NCI-H1417 (cell line): ENCODE data around the gene NFATC1.
A peak's percentile ranks its signal among the peaks of the same experiment; 100 is the strongest.

Experiments used
- DNase-seq, 3 experiments: peaks; one replicate each; lab custom pipeline; 2025; lab: John Stamatoyannopoulos, UW

NFATC1 gene

DNA sequence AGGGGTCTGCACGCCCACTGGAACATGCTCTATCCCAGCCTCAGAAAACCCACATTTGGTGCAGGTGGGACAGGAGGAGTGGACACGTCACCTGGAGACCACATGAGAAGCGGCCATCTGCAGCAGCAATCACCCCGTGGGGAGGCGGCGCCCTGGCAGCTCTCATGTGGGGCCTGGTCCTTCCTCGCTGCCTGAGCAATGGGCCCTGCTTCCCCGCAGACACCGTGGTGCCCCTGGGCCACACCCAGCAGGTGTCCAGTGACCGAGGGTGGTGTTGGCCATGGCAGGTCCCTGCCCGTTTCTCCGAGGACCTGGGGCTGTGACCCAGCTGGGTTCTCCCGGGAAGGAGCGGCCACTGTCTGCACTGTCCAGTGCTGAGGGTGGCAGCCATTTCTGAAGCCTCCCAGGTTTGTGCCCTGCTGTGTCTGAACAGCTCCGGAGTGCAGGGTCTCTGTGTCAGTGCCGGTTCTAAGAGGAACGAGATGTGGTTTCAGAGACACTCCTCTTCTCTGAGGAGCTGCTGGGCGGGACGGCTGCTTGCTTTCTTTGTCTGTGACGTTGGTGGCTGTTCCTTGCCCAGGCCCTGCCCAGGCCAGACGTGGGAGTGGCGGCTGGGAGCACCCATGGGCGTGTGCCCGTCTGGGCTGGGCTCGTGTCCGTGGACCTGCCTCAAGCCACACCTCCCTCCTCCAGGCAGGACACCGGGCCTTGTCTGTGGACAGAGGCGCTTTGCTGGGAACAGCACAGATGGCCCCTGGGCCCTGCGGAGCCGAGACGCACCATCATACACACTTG is 44.8 kb downstream of the NFATC1 start:
- DNase-seq: no peak

DNA sequence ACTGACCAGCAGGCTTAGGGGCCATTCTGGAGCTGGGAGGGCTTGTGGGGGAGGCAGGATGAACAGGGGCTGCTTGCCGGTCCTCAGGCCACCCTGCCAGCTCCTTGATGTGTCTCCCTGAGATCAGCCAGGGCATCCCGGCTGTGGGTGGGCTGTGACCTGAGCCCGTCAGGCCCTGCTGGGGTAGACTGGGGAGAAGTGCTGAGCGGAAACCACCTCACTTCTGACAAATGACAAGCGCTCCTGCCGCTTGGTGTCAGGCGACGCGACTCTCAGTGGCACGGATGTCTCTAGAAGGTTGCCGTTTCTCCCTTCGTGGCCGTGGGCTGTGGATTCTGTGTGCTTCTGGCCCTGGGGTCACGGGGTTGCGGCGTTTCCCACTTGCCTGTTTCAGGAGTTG is 45.7 kb downstream of the NFATC1 start:
- no peak for DNase-seq

- no peak for DNase-seq
Measured at GRCh38 chr18:79442508-79443221, 46.9 kb downstream of the NFATC1 start.

GRCh38 chr18:79445221-79445620 is 49.5 kb downstream of the NFATC1 start:
- no peak for DNase-seq

DNA sequence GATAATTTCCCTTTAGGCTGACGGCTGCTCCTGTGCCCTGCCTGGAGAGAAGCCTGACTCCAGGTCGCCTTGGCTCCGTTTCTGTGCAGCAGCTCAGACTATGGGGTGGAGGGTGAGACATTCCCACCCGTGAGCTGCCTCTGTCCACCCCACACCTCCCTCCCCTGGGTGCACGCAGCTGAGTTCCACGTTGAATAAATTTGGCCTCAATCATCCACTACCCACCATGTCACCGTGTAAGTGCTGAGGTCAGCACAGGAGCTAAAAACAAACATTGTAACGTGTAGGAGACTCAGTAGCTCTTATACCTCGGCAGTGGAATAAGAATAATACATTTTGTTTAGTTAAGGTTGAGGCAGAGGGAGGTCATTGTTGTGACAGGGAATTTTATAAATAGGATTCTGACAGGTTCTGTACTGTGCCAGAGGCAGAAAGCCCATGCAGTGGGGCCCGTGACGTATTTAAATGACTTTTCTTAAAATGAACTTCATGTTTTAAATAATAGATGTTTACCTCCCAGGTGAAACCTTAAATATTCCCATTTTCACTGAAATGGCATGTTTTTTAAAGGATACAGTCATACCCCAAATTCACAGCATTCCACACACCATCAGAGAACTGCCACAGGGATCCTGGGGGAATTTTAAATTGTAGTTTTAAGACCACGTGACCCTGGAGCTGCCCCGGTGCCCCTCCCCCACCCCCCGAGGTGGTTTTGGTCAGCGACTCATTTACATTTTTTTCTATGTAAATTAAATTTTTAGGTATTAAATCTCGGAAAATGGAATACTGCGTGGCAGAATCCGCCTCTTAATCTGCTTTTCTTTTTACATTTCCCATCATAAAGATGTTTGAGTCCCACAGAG is 50.2 kb downstream of the NFATC1 start:
- peak in 1 of 3 experiments; percentile 49 for DNase-seq

- DNase-seq: no peak
Measured at GRCh38 chr18:79446931-79447330, 51.2 kb downstream of the NFATC1 start.

- DNase-seq: no peak
Measured at GRCh38 chr18:79447703-79448367, 52.1 kb downstream of the NFATC1 start.

DNA sequence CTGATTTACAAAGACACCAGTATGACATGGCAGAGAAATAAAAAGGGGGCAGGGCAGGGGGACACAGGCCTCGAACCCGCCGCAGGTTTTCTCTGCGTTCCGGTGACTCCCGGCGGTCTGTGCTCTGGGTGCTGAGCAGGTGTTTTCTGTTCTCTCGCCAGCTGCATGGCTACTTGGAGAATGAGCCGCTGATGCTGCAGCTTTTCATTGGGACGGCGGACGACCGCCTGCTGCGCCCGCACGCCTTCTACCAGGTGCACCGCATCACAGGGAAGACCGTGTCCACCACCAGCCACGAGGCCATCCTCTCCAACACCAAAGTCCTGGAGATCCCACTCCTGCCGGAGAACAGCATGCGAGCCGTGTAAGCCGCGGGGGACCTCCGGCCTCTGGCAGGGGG is 52.9 kb downstream of the NFATC1 start:
- DNase-seq: no peak

DNA sequence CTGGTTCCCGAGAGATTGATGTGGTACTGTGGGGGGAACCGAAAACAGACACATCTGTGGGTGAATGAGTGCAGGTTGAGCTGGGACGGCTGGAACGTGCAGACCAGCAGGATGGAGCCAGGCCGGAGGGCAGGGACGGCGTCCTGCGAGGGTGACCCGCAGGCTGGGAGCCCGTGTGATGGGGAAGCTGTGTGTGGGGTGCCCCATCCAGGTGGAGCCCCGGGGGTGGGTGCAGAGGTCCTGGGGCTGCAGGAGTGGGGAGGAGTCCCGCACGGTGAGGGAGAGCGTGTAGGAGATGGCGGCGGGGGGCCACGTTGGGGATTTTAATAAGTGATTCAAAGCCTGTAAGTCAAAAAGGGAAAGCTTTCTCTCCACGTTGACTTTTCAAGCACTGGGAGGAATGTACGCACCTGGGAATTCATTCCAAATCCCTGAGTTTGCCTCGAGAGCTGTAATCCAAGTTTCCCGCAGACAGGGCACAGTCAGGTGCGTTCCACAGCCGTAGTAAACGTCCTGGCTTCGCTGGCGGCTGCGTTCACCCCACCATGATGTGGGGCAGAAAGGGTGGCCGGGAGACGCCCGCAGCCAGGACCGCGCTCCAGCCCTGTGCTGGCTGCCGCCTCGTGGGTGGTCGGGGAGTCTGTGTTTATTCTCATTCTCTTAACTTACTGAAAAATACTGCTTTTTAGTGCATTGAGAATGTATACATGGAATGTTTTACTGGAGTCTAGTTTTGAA is 54.0 kb downstream of the NFATC1 start:
- no peak for DNase-seq

GRCh38 chr18:79450289-79451080 is 54.8 kb downstream of the NFATC1 start:
- no peak for DNase-seq

DNA sequence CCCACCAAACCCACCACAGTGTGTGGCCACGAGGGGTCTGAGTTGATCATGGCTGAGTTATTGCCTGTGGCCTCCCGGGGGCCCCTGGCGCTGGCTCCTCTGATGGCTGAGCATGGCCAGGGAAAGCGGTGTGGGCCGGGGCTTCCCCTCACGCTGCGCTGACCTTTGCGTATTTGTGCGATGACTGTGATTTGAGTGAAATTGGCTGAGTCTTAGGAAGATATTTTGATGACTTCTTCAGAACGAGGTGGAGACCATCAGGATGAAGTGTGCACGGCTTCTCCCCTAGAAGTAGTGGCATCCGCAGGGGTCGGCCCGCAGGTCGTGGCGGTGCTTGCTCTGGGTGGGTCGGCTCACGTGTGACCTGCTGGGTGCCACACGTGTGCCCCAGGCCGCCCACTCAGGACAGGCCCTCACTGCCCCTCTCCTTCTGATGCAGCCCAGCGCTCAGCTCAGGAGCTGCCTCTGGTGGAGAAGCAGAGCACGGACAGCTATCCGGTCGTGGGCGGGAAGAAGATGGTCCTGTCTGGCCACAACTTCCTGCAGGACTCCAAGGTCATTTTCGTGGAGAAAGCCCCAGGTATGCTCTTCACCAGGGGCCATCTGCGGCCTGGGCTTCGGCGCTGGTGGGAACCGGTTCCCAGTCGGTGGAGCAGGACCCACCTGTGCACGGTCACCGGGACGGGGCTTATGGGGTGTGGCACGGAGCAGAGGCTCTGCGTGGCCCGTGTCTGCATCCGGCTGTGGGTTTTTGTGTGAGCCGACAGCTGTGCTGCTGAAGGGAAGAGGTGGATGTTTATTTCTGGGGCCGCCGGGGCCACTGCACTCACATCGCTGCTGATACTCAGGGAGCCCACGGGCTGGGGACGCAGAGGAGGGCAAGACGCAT is 55.8 kb downstream of the NFATC1 start:
- no peak for DNase-seq

DNA sequence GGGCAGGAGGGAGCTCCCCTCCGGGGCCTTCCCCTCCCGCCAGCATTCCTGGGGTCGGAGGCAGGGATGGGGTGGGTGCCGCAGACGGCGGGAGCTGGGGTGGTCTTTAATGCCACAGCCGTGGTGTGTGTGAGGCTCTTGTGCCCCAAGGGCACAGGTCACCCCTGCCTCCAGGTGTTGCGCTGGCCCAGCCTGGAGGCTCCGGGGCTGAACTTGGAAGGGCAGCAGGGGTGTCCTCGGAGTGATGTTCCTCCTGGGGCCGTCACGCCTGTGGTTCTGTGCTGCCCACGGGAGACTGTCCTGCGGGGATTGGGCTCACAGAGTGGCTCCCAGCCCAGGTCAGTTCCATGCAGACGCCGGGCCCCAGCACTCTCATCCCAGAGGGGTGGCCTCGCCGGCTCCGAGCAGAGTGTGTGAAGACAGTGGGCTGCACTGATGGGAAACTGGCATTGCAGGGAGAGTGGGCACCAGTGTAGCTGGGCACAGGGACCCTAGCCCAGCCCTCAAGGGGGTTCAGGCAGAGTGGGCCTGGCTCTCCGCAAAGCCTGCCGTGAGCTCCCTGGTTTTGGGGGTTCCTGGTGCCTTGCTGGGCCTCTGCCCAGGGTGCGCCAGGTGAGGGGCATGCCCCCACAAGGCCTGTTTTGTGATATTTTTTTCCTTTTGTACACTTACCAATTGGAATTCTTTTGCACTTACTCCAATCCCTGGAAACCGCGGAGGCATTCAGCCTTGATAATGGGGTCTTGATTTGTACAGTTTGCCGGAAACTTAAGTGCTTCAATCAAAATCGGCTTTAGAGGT is 56.7 kb downstream of the NFATC1 start:
- DNase-seq: no peak

DNA sequence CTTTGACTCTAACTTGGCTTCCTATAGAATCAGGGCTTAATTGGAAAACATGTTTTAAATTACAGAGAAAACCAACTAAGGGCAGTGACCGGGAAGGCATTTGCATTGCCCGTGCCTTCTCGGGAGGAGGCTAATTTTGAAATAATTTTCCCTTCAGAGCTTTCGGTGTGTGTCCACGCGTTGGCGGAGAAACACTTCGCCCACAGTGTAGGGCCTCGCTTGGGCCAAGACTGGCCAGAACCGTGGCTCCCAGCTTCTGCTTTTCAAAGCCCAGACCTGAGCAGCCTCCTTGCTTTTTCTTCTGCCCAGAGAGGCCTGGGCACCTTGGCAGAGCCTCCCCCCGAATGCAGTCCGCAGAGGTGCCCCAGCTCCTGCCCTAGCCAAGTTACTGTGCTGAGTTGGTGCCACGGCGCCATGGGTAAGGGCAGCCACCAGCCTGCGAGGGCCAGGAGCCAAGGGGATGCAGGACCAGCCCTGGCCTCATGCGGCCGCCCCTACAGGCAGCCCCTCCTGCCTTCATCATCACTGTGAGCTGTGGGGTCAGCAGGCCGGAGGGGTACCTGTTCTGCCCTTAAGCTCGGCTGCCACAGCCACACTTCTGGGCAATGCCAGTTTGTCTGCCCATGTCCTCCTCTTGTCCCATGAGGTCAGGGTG is 57.4 kb downstream of the NFATC1 start:
- DNase-seq: no peak

DNA sequence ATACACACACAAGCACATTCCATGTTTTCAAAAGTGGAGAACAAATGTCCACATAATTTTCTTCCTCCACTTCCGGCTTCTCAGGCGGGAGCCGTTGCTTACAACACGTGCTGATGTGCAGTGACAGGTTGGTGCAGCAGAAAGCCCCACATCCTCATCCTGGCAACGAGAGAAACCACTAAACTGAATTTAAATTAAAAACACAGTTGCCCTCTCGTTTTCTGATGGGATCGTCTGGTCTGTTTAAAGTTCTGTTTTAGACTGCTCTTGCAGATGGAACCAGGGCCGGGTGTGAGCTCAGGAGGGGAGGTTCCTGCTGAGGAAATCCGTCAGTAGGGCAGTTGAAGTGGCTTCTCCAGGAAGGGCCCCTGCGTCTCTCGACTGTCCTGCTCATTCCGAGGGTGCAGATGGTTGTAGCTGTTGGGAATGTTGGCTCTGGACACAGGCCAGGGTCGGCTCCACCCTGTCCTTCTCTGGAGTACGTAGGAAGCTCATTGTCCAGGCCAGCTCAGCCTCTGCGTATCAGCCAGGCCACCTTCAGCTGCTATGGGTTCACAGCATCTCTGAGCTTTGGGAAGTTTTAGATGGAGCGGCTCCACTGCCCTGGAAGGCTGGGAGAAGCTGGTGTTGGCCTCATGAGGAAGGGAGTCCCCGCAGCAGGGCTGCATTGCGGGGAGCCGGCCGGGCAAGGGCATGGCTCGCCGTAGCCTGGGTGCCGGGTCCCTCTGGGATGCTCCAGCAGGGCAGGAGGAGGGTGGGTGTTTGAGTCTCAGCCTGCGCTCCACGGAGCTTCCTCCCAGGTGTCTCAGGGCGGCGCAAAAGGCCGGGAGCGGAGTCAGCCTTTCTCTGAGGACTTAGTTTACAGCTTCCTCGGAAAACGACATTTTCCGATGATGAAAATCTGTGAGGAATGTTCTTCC is 58.3 kb downstream of the NFATC1 start:
- no peak for DNase-seq

GRCh38 chr18:79455261-79455660 is 59.5 kb downstream of the NFATC1 start:
- DNase-seq: no peak

- DNase-seq: no peak
Measured at GRCh38 chr18:79456105-79456980, 60.6 kb downstream of the NFATC1 start.
